Stimulated activated CD4-positive, alpha-beta T cell treated with anti-CD3 and anti-CD28 coated beads, Interleukin-12 subunit alpha, Interleukin-12 subunit beta, amount 100 ng/mL, for 48 hours (primary cell): ENCODE results near the gene CDC27.
"Not testable (repeated sequence)": the region's sequence is repeated elsewhere in the genome, so short reads cannot be mapped to it uniquely, and the experiment has no call there.

Experiments
- DNase-seq, 3 donors: peaks; one replicate each; pipeline ENCODE4 v3.0.0-alpha.2; 2020; ENCODE audit warnings: low read depth in 2 of 3, low spot score in 1 of 3

Gene CDC27

GRCh38 chr17:47073629-47074028 lies 115.5 kb downstream of the CDC27 start:
- DNase-seq = not testable (repeated sequence)

- no peak for DNase-seq
Observed at GRCh38 chr17:47072886-47073285, 116.2 kb downstream of the CDC27 start.

GRCh38 chr17:47071171-47071570 lies 117.9 kb downstream of the CDC27 start:
- not testable (repeated sequence) for DNase-seq

GRCh38 chr17:47070266-47070665 lies 118.8 kb downstream of the CDC27 start:
- DNase-seq = not testable (repeated sequence)
